Testis (tissue), 3 donors: ENCODE results near the gene CBARP. TPM values are rescaled to one million over a fixed set of nuclear protein-coding genes. Genes with fewer than 3 reads are reported as not detected.

Experiments
- DNase-seq: peaks from one replicate; pipeline ENCODE4 v3.0.0-alpha.2; 2019
- H3K27ac ChIP-seq, 2 donors: fragments of 200-600 bp; sonication (generic); one replicate each; pipeline ENCODE4 v1.5.1; 2019
- H3K27me3 ChIP-seq: fragments of 200-600 bp; sonication (generic); one replicate; pipeline ENCODE4 v1.5.1; 2019
- H3K36me3 ChIP-seq: fragments of 200-600 bp; sonication (generic); one replicate; pipeline ENCODE4 v1.5.1; 2017; ENCODE audit warnings: low read depth; ENCODE audit errors: missing control alignments
- H3K4me1 ChIP-seq: fragments of 200-600 bp; sonication (generic); one replicate; pipeline ENCODE4 v1.5.1; 2019
- H3K4me3 ChIP-seq, 2 donors: fragments of 200-600 bp; sonication (generic); one replicate each; pipeline ENCODE4 v1.5.1; 2017 to 2019
- H3K9me3 ChIP-seq: fragments of 200-600 bp; sonication (generic); one replicate; pipeline ENCODE4 v1.5.1; 2017
- CTCF ChIP-seq, 3 experiments: fragments of 450-650 bp in 2 of 3; fragments of 200-600 bp in 1 of 3; sonication (generic) in 1 of 3; IDR thresholded peaks; one replicate each; pipeline ENCODE4 v1.5.1; 2016 to 2019; ENCODE audit warnings: antibody characterized with exemption in 3 of 3, mild to moderate bottlenecking in 2 of 3, moderate library complexity in 1 of 3
- POLR2A ChIP-seq: fragments of 450-650 bp; IDR thresholded peaks from one replicate; pipeline ENCODE4 v1.6.1; 2017; ENCODE audit warnings: antibody characterized with exemption, mild to moderate bottlenecking, moderate library complexity
- WGBS, 2 donors: methylation state at CpG; one replicate each; pipeline ENCODE4 v1.1.5; 2018; 5-methylcytosine and 5-hydroxymethylcytosine counted together
- intact Hi-C: fragments of 100-400 bp; cut with DNase I; formaldehyde crosslinking; loops from one replicate; pipeline ENCODE4 v1.15.1; 2023; ENCODE audit warnings: low total_unique reads
- polyA plus RNA-seq: library from polyadenylated mRNA; stranded (reverse); fragments of 350-450 nt; fragmentation: Illumina TruSeq; extraction: RNeasy Lipid Tissue Mini Kit (QIAGEN cat#74804); gene quantifications from one replicate; pipeline ENCODE4 v1.2.3, GENCODE V29; 2014; ENCODE audit warnings: low read depth, low replicate concordance; ENCODE audit not compliant: insufficient read depth
- total RNA-seq, 2 donors: library from RNA; depleted of rRNA; stranded (reverse); fragments of >200 nt; gene quantifications; one replicate each; pipeline ENCODE4 v1.2.3, GENCODE V29; 2016

The CBARP gene
- total and polyA plus RNA-seq, 3 donors from 2014 or later: 1.5 to 6.6 (median 5.2) TPM

- Histone ChIP-seq H3K27ac (peak overlapping the region; percentile 77 to 95), H3K27me3 (no peaks in the 10 kb centered on the region), H3K4me3 (no peak overlapping the region), H3K36me3 (no peaks in the 10 kb centered on the region), H3K4me1 (peaks cover 56% of the 10 kb centered on the region), H3K9me3 (no peaks in the 10 kb centered on the region)
- no peak for TF ChIP-seq CTCF (IDR thresholded peaks at IDR 0.05)
- TF ChIP-seq POLR2A: no peak
- 77 to 84% methylated on average over 16 to 37 of the region's 37 CpGs for WGBS, 2 donors
- intact Hi-C loops: no loop called here
- DNase-seq: peak; percentile 74
Measured at GRCh38 chr19:1254081-1254527, 16.3 kb upstream of the CBARP start.

DNA sequence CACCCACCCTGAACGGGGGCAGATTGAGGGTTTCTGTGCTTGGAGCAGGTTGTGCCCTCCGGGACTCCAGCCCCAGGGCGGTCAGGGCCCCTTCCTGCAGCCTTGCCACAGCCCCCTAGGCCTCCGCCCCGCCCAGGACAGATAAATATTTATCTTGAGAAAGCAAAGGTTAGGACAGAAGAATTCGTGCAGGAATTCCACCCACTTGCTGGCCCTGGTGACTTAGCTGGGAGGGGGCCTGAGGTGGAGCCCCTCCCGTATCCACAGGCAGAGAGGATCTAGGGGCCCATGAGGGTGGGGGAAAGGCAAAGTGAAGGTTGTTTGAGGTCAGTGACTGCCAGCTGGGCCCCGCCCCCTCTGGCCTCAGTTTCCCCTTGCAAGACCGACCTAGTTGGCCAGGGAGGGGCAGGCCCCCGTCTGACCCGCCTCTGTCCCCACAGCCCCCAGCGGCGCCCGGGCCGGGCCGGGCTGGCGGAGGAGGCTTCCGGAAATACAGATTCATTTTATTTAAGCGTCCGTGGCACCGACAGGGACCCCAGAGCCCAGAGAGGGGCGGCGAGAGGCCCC lies 15.8 kb upstream of the CBARP start:
- H3K27me3 ChIP-seq: no peaks in the 10 kb centered on the region
- DNase-seq: no peak
- peaks cover 55% of the 10 kb centered on the region for H3K4me1 ChIP-seq
- peak overlapping the region; percentile 77 to 95 for H3K27ac ChIP-seq
- intact Hi-C loops: no loop called here
- peak overlapping the region in 1 of 2 donors; percentile 3 for H3K4me3 ChIP-seq
- no peaks in the 10 kb centered on the region for H3K36me3 ChIP-seq
- WGBS, 2 donors: 36 to 42% methylated on average over 11 to 23 of the region's 23 CpGs
- TF ChIP-seq POLR2A: no peak
- no peak for TF ChIP-seq CTCF (IDR thresholded peaks at IDR 0.05)
- H3K9me3 ChIP-seq: no peaks in the 10 kb centered on the region

GRCh38 chr19:1252821-1253513 lies 15.2 kb upstream of the CBARP start:
- Histone ChIP-seq H3K4me1 (peaks cover 51% of the 10 kb centered on the region), H3K9me3 (no peaks in the 10 kb centered on the region), H3K27me3 (no peaks in the 10 kb centered on the region), H3K4me3 (peak overlapping the region in 1 of 2 donors; percentile 30), H3K36me3 (no peaks in the 10 kb centered on the region), H3K27ac (peak overlapping the region; percentile 77 to 95)
- peak; percentile 86 for DNase-seq
- 28% methylated on average over 24 of the region's 26 CpGs; no CpG with 5 or more reads in 1 of the 2 donors for WGBS, 2 donors
- intact Hi-C loops: no loop called here
- no peak for TF ChIP-seq POLR2A

DNA sequence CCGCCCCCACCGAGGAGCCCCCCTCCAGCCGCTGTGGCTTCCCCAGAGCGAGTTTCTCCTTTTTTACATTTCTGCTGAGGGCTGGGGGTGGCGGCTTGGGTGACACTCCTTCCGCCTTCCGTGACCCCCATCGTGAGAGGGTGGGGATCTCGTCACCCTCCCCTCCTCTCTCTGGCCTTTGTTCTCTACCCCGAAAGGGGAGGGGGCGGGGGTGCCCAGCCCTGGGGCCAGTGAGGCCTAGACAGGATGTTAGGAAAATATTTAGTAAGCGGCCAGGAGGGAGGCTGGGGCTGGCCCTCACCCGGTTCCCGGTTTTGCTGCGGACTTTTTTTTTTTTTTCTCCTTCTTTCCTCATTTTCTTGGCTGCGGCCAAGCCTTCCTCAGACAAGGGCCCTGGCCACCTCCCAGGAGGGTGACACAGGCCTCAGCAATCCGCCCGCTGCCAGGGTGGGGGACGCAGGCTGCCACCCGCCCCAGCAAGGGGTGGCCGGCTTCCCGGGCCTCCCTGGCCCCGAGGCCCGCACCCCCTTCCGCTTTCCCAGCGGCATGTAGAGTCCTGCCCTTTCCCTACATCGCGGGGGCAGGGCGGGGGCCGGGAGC lies 14.5 kb upstream of the CBARP start:
- WGBS, 2 donors: 19 to 20% methylated on average over 25 to 30 of the region's 30 CpGs
- H3K36me3 ChIP-seq: no peaks in the 10 kb centered on the region
- no peaks in the 10 kb centered on the region for H3K27me3 ChIP-seq
- DNase-seq: peak; percentile 83
- peak overlapping the region; percentile 77 to 95 for H3K27ac ChIP-seq
- peak overlapping the region; percentile 78 to 84 for H3K4me3 ChIP-seq
- intact Hi-C loops: no loop called here
- H3K4me1 ChIP-seq: peaks cover 53% of the 10 kb centered on the region
- no peak for TF ChIP-seq POLR2A
- TF ChIP-seq CTCF (IDR thresholded peaks at IDR 0.05): no peak
- no peaks in the 10 kb centered on the region for H3K9me3 ChIP-seq
